ENCODE results near the gene SARNP.
"Not testable (repeated sequence)": the region's sequence is repeated elsewhere in the genome, so short reads cannot be mapped to it uniquely, and the experiment has no call there.

Gene SARNP

DNA sequence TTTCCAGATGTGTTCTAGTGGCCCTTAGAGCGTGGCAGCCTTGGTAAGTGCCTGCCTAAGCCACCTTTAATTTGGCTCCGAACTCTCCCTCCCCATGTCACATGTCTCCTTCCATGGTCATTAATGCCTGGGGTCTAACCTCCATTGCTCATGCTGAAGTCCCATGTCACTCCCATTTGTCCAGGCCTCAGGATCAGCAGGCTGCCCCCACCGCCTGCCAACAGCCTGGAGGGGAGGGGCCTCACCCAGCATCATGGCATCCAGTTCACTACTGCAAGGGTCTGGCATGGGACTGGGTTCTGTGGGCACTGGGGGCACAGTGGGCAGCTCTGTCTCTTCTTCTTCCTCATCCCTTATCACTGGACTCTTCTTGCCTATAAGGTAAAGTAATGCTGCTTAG lies 20.8 kb upstream of the SARNP start:
- Histone ChIP-seq H3K4me3 (ENCODE audit: insufficient read depth, low read length, poor library complexity, severe bottlenecking) (no peak overlapping the region), H3K79me2 (ENCODE audit: insufficient read depth, low read length) (no peaks in the 10 kb centered on the region), H3K9me3 (ENCODE audit: insufficient read depth, low read length) (no peaks in the 10 kb centered on the region), H3K4me2 (ENCODE audit: low read depth, low read length, poor library complexity, severe bottlenecking) (no peak overlapping the region), H2AFZ (ENCODE audit: low read depth, low read length, severe bottlenecking) (no peak overlapping the region), H3F3A (ENCODE audit: insufficient read depth) (no peaks in the 10 kb centered on the region), H4K20me1 (ENCODE audit: low read depth, low read length) (no peaks in the 10 kb centered on the region), H3K27me3 (ENCODE audit: low read length) (no peaks in the 10 kb centered on the region), H3K36me3 (ENCODE audit: low read length) (no peaks in the 10 kb centered on the region), H3K9me2 (replicated peaks; ENCODE audit: insufficient read depth, low read length) (no peaks in the 10 kb centered on the region), H3K27ac (ENCODE audit: low read depth, low read length) (no peak overlapping the region), H3K9ac (ENCODE audit: low read length) (no peak overlapping the region)
- no peak for TF ChIP-seq EZH2phosphoT487 (conservative IDR thresholded peaks at IDR 0.05; ENCODE audit: low read length)
- no peak for TF ChIP-seq CTCF (IDR thresholded peaks at IDR 0.05; ENCODE audit: insufficient read depth, low read length, poor library complexity, severe bottlenecking)

- not testable (repeated sequence) for H3F3A ChIP-seq (ENCODE audit: insufficient read depth); H3K9me2 ChIP-seq (replicated peaks; ENCODE audit: insufficient read depth, low read length); H3K9ac ChIP-seq (ENCODE audit: low read length); H3K27ac ChIP-seq (ENCODE audit: low read depth, low read length); H3K79me2 ChIP-seq (ENCODE audit: insufficient read depth, low read length); H3K27me3 ChIP-seq (ENCODE audit: low read length); H3K36me3 ChIP-seq (ENCODE audit: low read length); H4K20me1 ChIP-seq (ENCODE audit: low read depth, low read length); H3K9me3 ChIP-seq (ENCODE audit: insufficient read depth, low read length); H2AFZ ChIP-seq (ENCODE audit: low read depth, low read length, severe bottlenecking); H3K4me2 ChIP-seq (ENCODE audit: low read depth, low read length, poor library complexity, severe bottlenecking); H3K4me3 ChIP-seq (ENCODE audit: insufficient read depth, low read length, poor library complexity, severe bottlenecking)
These were observed 16.9 kb upstream of the SARNP start for GRCh38 chr12:55834400-55834799.

GRCh38 chr12:55833056-55833455 lies 15.5 kb upstream of the SARNP start:
- Histone ChIP-seq H3F3A (ENCODE audit: insufficient read depth) (peaks cover 5% of the 10 kb centered on the region; the same call in 1 of the 2 replicates), H3K36me3 (ENCODE audit: low read length) (no peaks in the 10 kb centered on the region), H3K27me3 (ENCODE audit: low read length) (no peaks in the 10 kb centered on the region), H4K20me1 (ENCODE audit: low read depth, low read length) (no peaks in the 10 kb centered on the region), H3K4me2 (ENCODE audit: low read depth, low read length, poor library complexity, severe bottlenecking) (no peak overlapping the region), H3K79me2 (ENCODE audit: insufficient read depth, low read length) (peaks cover 11% of the 10 kb centered on the region), H3K9me3 (ENCODE audit: insufficient read depth, low read length) (no peaks in the 10 kb centered on the region), H3K27ac (ENCODE audit: low read depth, low read length) (no peak overlapping the region), H3K9me2 (replicated peaks; ENCODE audit: insufficient read depth, low read length) (no peaks in the 10 kb centered on the region), H2AFZ (ENCODE audit: low read depth, low read length, severe bottlenecking) (no peak overlapping the region), H3K4me3 (ENCODE audit: insufficient read depth, low read length, poor library complexity, severe bottlenecking) (no peak overlapping the region), H3K9ac (ENCODE audit: low read length) (no peak overlapping the region)
- TF ChIP-seq CTCF (IDR thresholded peaks at IDR 0.05; ENCODE audit: insufficient read depth, low read length, poor library complexity, severe bottlenecking), result no peak
- TF ChIP-seq EZH2phosphoT487 (conservative IDR thresholded peaks at IDR 0.05; ENCODE audit: low read length), result no peak

DNA sequence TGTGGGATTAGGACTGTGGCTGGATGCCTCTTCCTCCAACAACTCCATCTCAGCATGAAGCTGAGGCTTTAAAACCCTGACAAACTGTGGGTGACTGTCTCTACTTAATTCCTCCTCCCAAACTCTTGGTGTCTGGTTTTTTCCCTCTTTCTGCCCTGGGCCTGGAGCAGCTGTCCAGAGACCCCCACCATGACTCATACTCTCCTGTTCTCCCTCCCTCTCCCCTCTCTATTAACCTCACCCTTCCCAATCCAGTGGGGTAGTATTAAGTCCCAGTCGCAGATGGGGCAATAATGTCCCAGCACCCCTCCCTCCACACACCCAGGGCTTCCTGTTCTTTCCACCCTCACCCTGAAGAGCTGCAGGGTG lies 13.9 kb upstream of the SARNP start:
- H3K9me2 ChIP-seq (replicated peaks; ENCODE audit: insufficient read depth, low read length), result no peaks in the 10 kb centered on the region
- peaks cover 26% of the 10 kb centered on the region for H3K79me2 ChIP-seq (ENCODE audit: insufficient read depth, low read length)
- peaks cover 18% of the 10 kb centered on the region for H3F3A ChIP-seq (ENCODE audit: insufficient read depth)
- H3K27me3 ChIP-seq (ENCODE audit: low read length), result no peaks in the 10 kb centered on the region
- H3K9me3 ChIP-seq (ENCODE audit: insufficient read depth, low read length), result no peaks in the 10 kb centered on the region
- H3K27ac ChIP-seq (ENCODE audit: low read depth, low read length), result no peak overlapping the region
- TF ChIP-seq EZH2phosphoT487 (conservative IDR thresholded peaks at IDR 0.05; ENCODE audit: low read length) (no peak), CTCF (IDR thresholded peaks at IDR 0.05; ENCODE audit: insufficient read depth, low read length, poor library complexity, severe bottlenecking) (no peak)
- H4K20me1 ChIP-seq (ENCODE audit: low read depth, low read length), result no peaks in the 10 kb centered on the region
- H2AFZ ChIP-seq (ENCODE audit: low read depth, low read length, severe bottlenecking), result no peak overlapping the region
- peak overlapping the region; percentile 84 for H3K4me2 ChIP-seq (ENCODE audit: low read depth, low read length, poor library complexity, severe bottlenecking)
- no peak overlapping the region for H3K4me3 ChIP-seq (ENCODE audit: insufficient read depth, low read length, poor library complexity, severe bottlenecking)
- no peak overlapping the region; the same call in 1 of the 2 replicates for H3K9ac ChIP-seq (ENCODE audit: low read length)
- H3K36me3 ChIP-seq (ENCODE audit: low read length), result no peaks in the 10 kb centered on the region
